ENCODE data around the gene SNX5. TPM values are rescaled to one million over a fixed set of nuclear protein-coding genes. Genes with fewer than 3 reads are reported as not detected.

The SNX5 gene
- total and polyA plus RNA-seq, 9 of the 15 experiments (the other 6 are each of a cell fraction or from before 2014, with no cell fraction given), result 53.5 to 276 (median 160) TPM

DNA sequence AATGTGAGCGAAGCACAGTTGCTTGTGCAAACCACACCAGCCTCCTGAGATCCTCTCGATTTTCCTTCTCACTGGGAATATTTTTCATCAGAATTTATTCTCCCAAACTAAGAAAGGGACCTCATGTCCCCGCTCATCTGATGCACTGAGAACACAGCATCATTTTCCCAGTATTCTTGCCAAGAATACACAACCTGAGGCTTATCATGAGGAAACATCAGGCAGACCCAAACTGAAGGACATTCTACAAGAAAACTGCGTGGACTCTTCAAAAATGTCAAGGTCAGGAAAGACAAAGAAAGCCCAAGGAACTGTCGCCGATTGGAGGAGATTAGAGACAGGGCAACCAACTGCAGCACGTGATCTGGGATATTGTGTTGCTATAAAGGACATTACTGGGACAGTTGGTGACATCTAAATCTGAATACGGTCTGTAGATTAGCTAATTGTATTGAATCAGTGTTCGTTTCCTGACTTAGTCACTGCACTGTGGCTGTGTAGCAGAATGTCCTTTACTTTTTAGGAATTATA is 72.3 kb downstream of the SNX5 start (continued):
- TF ChIP-seq, protein P1, sequence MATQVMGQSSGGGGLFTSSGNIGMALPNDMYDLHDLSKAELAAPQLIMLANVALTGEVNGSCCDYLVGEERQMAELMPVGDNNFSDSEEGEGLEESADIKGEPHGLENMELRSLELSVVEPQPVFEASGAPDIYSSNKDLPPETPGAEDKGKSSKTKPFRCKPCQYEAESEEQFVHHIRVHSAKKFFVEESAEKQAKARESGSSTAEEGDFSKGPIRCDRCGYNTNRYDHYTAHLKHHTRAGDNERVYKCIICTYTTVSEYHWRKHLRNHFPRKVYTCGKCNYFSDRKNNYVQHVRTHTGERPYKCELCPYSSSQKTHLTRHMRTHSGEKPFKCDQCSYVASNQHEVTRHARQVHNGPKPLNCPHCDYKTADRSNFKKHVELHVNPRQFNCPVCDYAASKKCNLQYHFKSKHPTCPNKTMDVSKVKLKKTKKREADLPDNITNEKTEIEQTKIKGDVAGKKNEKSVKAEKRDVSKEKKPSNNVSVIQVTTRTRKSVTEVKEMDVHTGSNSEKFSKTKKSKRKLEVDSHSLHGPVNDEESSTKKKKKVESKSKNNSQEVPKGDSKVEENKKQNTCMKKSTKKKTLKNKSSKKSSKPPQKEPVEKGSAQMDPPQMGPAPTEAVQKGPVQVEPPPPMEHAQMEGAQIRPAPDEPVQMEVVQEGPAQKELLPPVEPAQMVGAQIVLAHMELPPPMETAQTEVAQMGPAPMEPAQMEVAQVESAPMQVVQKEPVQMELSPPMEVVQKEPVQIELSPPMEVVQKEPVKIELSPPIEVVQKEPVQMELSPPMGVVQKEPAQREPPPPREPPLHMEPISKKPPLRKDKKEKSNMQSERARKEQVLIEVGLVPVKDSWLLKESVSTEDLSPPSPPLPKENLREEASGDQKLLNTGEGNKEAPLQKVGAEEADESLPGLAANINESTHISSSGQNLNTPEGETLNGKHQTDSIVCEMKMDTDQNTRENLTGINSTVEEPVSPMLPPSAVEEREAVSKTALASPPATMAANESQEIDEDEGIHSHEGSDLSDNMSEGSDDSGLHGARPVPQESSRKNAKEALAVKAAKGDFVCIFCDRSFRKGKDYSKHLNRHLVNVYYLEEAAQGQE (IDR thresholded peaks at IDR 0.05; ENCODE audit: borderline replicate concordance), result peak; percentile 9; the same call in 1 of the 2 replicates
- TF ChIP-seq, protein P1 (CRISPR knock-in tag; IDR thresholded peaks at IDR 0.05; ENCODE audit: low read depth), result no peak
- TF ChIP-seq, protein P2, sequence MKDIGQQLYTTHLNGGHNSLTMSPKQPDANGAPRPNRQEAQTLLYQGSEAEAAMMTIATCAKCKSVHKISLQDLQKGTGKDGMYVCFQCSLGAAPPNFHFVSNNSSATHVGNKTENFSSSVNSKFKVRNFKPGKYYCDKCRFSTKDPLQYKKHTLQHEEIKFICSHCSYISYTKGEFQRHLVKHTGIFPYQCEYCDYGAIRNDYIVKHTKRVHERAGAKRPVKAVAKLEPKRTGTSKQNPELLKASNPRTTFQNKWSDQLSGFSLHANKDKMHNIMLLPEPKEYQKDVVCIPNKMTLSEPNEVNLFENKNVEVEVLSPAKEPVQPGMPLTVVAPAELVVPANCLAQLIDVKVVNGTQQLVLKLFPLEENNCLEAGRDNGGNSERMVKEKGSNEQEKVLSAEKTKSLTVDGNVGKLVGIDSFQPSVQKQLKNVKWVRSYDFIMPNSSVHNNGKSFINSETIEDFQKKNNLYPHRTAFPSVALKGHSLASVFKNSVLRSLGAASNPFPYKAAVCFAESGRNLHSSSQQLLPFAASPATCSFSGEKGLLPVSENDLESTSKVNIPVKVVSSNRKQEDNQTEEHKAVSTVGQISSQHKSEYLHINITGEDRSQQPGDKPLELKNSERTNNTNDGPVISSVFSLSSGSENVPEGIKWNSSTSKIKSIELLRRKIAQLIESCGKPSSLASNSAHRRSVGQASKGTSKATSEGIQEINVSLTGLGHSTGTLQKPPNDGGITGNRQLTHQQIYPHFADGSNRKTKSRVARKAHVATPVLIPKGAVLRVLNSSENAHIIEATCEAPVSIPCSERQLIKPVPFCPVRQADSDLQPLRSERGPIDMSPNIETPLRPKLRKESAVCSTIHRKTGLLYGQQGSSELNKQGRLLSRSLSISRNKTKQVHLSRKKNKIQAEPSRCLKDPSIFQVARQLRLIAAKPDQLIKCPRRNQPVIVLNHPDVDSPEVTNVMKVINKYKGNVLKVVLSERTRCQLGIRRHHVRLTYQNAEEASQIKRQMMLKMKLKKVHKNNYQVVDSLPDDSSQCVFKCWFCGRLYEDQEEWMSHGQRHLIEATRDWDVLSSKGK (CRISPR knock-in tag; IDR thresholded peaks at IDR 0.05), result no peak
- peak; percentile 49; the same call in 1 of the 2 replicates for TF ChIP-seq CTBP1 (IDR thresholded peaks at IDR 0.05; ENCODE audit: borderline replicate concordance)
- TF ChIP-seq ZNF184 (CRISPR knock-in tag; IDR thresholded peaks at IDR 0.05), result no peak
- TF ChIP-seq ZNF699 (CRISPR knock-in tag; IDR thresholded peaks at IDR 0.05; ENCODE audit: insufficient replicate concordance), result no peak
- no peak for TF ChIP-seq RNF2 (IDR thresholded peaks at IDR 0.05)
- TF ChIP-seq, protein P3, sequence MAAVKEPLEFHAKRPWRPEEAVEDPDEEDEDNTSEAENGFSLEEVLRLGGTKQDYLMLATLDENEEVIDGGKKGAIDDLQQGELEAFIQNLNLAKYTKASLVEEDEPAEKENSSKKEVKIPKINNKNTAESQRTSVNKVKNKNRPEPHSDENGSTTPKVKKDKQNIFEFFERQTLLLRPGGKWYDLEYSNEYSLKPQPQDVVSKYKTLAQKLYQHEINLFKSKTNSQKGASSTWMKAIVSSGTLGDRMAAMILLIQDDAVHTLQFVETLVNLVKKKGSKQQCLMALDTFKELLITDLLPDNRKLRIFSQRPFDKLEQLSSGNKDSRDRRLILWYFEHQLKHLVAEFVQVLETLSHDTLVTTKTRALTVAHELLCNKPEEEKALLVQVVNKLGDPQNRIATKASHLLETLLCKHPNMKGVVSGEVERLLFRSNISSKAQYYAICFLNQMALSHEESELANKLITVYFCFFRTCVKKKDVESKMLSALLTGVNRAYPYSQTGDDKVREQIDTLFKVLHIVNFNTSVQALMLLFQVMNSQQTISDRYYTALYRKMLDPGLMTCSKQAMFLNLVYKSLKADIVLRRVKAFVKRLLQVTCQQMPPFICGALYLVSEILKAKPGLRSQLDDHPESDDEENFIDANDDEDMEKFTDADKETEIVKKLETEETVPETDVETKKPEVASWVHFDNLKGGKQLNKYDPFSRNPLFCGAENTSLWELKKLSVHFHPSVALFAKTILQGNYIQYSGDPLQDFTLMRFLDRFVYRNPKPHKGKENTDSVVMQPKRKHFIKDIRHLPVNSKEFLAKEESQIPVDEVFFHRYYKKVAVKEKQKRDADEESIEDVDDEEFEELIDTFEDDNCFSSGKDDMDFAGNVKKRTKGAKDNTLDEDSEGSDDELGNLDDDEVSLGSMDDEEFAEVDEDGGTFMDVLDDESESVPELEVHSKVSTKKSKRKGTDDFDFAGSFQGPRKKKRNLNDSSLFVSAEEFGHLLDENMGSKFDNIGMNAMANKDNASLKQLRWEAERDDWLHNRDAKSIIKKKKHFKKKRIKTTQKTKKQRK (IDR thresholded peaks at IDR 0.05; ENCODE audit: borderline replicate concordance, low read depth, low read length), result no peak
- TF ChIP-seq, protein P4, sequence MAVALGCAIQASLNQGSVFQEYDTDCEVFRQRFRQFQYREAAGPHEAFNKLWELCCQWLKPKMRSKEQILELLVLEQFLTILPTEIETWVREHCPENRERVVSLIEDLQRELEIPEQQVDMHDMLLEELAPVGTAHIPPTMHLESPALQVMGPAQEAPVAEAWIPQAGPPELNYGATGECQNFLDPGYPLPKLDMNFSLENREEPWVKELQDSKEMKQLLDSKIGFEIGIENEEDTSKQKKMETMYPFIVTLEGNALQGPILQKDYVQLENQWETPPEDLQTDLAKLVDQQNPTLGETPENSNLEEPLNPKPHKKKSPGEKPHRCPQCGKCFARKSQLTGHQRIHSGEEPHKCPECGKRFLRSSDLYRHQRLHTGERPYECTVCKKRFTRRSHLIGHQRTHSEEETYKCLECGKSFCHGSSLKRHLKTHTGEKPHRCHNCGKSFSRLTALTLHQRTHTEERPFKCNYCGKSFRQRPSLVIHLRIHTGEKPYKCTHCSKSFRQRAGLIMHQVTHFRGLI (CRISPR knock-in tag; IDR thresholded peaks at IDR 0.05), result no peak
- TF ChIP-seq EP300 (IDR thresholded peaks at IDR 0.05; ENCODE audit: low read length), result no peak
- no peak for TF ChIP-seq RBM15 (IDR thresholded peaks at IDR 0.05; ENCODE audit: insufficient read depth, low read length)

All from K562 (cell line).